Pancreas (tissue), 10 donors: ENCODE data around the gene FAM131A. TPM values are rescaled to one million over a fixed set of nuclear protein-coding genes. Genes with fewer than 3 reads are reported as not detected.

Experiments used
- ATAC-seq, 4 donors: fragments of 200-7000 bp; cut with Tn5 transposase; one replicate each; pipeline versions ENCODE4 v1.8.0 to v1.9.1; 2020; ENCODE audit warnings: mild to moderate bottlenecking in 4 of 4, moderate library complexity in 4 of 4
- DNase-seq, 6 donors: peaks; one replicate each; pipeline ENCODE4 v3.0.0-alpha.2; 2020
- FAIRE-seq: peaks from 2 replicates; lab custom pipeline; 2012; peaks lifted over from hg19 to GRCh38; lab: Jason Lieb, UNC
- H3K27ac ChIP-seq, 4 donors: fragments of 200-600 bp; sonication (generic); 1 replicate in 3 of 4; 2 replicates in 1 of 4; pipeline versions ENCODE4 v1.5.0 to v1.8.0; 2020
- H3K27me3 ChIP-seq, 4 donors: fragments of 200-600 bp; one replicate each; pipeline ENCODE4 v1.8.0; 2021
- H3K36me3 ChIP-seq, 3 donors: fragments of 200-600 bp; sonication (generic) in 1 of 3; one replicate each; pipeline versions ENCODE4 v1.5.0 to v1.8.0; 2020 to 2021
- H3K4me1 ChIP-seq, 3 donors: fragments of 200-600 bp; one replicate each; pipeline ENCODE4 v1.8.0; 2021
- H3K4me3 ChIP-seq, 4 donors: fragments of 200-600 bp; sonication (generic) in 2 of 4; one replicate each; pipeline versions ENCODE4 v1.5.0 to v1.8.0; 2020 to 2021
- H3K9me3 ChIP-seq, 4 donors: fragments of 200-600 bp; one replicate each; pipeline ENCODE4 v1.8.0; 2021
- WGBS, 2 donors: extraction: QIAGEN DNeasy Blood & Tissue Kit; methylation state at CpG; one replicate each; pipeline ENCODE4 v1.1.7; 2013; 5-methylcytosine and 5-hydroxymethylcytosine counted together
- intact Hi-C, 3 donors: fragments of 100-400 bp; cut with DNase I; formaldehyde crosslinking; loops; one replicate each; pipeline versions ENCODE4 v1.11.1 to v1.14.2; 2022
- polyA plus RNA-seq, 2 donors: library from polyadenylated mRNA; stranded (reverse); fragments of 200-250 nt; gene quantifications; one replicate each; pipeline ENCODE4 v1.2.3, GENCODE V29; 2013
- total RNA-seq, 6 donors: library from RNA; stranded (reverse); fragmentation: NEBNext Ultra II Directional in 4 of 6; extraction: Animal tissue kit (Norgen Biotek cat#: 25700) in 4 of 6; gene quantifications; one replicate each; pipeline versions ENCODE4 v1.2.1 to v1.2.4, GENCODE V29; 2021 to 2023
- TF ChIP-seq, protein P1 (sequence below), 4 donors: fragments of 200-600 bp; sonication (generic) in 3 of 4; IDR thresholded peaks; one replicate each; pipeline versions ENCODE4 v1.5.0 to v1.8.0; 2021; ENCODE audit warnings: antibody characterized with exemption in 4 of 4
- donor health status: healthy with polysubstance abuse.
- donor health status: DM: no; HTN: no; CAD: no; lungs with moderate emphysema.
- donor health status: DM: no; HTN: no; CAD: no.
- donor health status: control.
- donor health status: control.
- donor health status: Bipolar disorder and iron deficiency.
- donor health status: DM: yes; HTN: yes; CAD: no.
- donor health status: DM: no; HTN: no; CAD: no.
- donor health status: DM: no; HTN: no; CAD: no.
- donor health status: DM: yes; HTN: yes; CAD: no.

Gene FAM131A
- total and polyA plus RNA-seq, 8 donors, result 4.0 to 22.5 (median 7.9) TPM

DNA sequence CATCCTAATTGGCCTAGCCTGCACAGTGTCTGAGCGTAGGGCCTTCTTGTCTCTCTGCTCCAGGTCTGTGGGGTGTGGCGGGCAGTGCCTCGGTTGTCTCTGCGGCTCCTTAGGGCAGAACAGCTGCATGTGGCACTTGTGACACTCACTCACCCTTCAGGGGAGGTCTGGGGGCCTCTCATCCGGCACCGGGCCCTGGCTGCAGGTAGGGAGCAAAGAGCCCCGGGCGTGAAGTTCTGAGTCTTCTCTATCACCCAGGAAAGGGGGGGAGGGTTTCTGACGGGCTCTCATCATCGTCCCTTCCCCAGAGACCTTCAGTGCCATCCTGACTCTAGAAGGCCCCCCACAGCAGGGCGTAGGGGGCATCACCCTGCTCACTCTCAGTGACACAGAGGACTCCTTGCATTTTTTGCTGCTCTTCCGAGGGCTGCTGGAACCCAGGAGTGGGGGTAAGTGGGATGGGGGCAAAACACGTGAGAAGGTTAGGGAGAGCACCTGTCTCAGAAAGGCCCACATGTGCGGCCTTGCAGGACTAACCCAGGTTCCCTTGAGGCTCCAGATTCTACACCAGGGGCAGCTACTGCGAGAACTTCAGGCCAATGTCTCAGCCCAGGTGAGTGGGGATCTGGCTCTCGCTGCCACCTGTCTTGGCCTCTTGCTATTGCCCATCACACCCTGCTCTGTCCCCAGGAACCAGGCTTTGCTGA is 45.1 kb downstream of the FAM131A start:
- Histone ChIP-seq H3K9me3 (no peaks in the 10 kb centered on the region), H3K27me3 (no peaks in the 10 kb centered on the region), H3K27ac (no peak overlapping the region), H3K36me3 (no peaks in the 10 kb centered on the region), H3K4me3 (no peak overlapping the region), H3K4me1 (peaks cover 6 to 11% (median 7%) of the 10 kb centered on the region in 3 donors)
- FAIRE-seq (no peak), ATAC-seq (no peak), DNase-seq (peak in 1 of 6 donors; percentile 44)
- TF ChIP-seq, protein P1, sequence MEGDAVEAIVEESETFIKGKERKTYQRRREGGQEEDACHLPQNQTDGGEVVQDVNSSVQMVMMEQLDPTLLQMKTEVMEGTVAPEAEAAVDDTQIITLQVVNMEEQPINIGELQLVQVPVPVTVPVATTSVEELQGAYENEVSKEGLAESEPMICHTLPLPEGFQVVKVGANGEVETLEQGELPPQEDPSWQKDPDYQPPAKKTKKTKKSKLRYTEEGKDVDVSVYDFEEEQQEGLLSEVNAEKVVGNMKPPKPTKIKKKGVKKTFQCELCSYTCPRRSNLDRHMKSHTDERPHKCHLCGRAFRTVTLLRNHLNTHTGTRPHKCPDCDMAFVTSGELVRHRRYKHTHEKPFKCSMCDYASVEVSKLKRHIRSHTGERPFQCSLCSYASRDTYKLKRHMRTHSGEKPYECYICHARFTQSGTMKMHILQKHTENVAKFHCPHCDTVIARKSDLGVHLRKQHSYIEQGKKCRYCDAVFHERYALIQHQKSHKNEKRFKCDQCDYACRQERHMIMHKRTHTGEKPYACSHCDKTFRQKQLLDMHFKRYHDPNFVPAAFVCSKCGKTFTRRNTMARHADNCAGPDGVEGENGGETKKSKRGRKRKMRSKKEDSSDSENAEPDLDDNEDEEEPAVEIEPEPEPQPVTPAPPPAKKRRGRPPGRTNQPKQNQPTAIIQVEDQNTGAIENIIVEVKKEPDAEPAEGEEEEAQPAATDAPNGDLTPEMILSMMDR (IDR thresholded peaks at IDR 0.05), result no peak
- intact Hi-C loops, result loop anchor here in 1 of 3 donors (10.0 kb wide), 1 partner anchor 152 kb away; no protein-coding TSS in a partner anchor
- WGBS, 2 donors, result 93 to 96% methylated on average over 16 of the region's 16 CpGs

DNA sequence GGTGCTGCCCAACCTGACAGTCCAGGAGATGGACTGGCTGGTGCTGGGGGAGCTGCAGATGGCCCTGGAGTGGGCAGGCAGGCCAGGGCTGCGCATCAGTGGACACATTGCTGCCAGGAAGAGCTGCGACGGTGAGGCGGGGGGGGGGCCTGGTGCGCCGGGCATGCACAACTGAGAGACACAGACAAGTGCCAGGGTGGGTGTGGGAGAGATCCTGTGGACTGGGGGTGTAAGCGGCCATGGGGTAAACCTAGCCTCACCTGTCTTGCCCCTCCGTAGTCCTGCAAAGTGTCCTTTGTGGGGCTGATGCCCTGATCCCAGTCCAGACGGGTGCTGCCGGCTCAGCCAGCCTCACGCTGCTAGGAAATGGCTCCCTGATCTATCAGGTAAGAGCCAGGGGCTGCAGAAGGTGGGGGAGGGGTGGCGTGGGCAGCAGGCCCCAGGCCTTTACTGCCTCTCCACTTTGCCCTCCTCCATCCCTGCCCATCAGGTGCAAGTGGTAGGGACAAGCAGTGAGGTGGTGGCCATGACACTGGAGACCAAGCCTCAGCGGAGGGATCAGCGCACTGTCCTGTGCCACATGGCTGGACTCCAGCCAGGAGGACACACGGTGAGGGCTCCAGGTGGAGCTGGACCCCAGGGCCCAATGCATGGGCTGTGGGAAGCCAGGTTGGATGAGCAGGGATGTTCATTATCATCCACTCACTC is 45.8 kb downstream of the FAM131A start:
- no peaks in the 10 kb centered on the region for H3K36me3 ChIP-seq
- intact Hi-C loops, result loop anchor here in 1 of 3 donors (10.0 kb wide), 1 partner anchor 152 kb away; no protein-coding TSS in a partner anchor
- TF ChIP-seq, protein P1 (IDR thresholded peaks at IDR 0.05), result no peak
- H3K9me3 ChIP-seq, result no peaks in the 10 kb centered on the region
- no peak for ATAC-seq
- no peak overlapping the region for H3K4me3 ChIP-seq
- DNase-seq, result peak in 1 of 6 donors; percentile 67
- peaks cover 0 to 6% (median 0%) of the 10 kb centered on the region in 3 donors for H3K4me1 ChIP-seq
- H3K27ac ChIP-seq, result no peak overlapping the region
- no peak for FAIRE-seq
- WGBS, 2 donors, result 92 to 98% methylated on average over 15 of the region's 15 CpGs
- no peaks in the 10 kb centered on the region for H3K27me3 ChIP-seq

DNA sequence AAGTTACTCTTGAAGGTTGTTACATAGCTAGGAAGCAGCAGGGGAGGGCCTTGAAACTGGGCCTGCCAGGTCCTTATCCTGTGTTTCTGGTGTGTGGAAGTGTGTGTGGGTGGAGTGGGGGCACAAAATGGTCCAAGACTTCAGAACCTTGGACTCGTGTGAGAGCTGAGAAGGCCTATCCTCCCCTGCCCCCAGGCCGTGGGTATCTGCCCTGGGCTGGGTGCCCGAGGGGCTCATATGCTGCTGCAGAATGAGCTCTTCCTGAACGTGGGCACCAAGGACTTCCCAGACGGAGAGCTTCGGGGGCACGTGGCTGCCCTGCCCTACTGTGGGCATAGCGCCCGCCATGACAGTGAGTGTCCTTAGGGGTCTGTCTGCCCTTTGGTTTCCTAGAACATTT is 46.9 kb downstream of the FAM131A start:
- no peak for ATAC-seq
- no peaks in the 10 kb centered on the region for H3K36me3 ChIP-seq
- no peaks in the 10 kb centered on the region for H3K9me3 ChIP-seq
- no peak overlapping the region for H3K27ac ChIP-seq
- H3K27me3 ChIP-seq, result no peaks in the 10 kb centered on the region
- H3K4me1 ChIP-seq, result peaks cover 0 to 3% (median 0%) of the 10 kb centered on the region in 3 donors
- no peak for FAIRE-seq
- TF ChIP-seq, protein P1 (IDR thresholded peaks at IDR 0.05), result no peak
- 82 to 86% methylated on average over 9 of the region's 9 CpGs for WGBS, 2 donors
- no peak overlapping the region for H3K4me3 ChIP-seq
- intact Hi-C loops, result loop anchor here in 1 of 3 donors (10.0 kb wide), 1 partner anchor 150 kb away; no protein-coding TSS in a partner anchor
- DNase-seq, result no peak

DNA sequence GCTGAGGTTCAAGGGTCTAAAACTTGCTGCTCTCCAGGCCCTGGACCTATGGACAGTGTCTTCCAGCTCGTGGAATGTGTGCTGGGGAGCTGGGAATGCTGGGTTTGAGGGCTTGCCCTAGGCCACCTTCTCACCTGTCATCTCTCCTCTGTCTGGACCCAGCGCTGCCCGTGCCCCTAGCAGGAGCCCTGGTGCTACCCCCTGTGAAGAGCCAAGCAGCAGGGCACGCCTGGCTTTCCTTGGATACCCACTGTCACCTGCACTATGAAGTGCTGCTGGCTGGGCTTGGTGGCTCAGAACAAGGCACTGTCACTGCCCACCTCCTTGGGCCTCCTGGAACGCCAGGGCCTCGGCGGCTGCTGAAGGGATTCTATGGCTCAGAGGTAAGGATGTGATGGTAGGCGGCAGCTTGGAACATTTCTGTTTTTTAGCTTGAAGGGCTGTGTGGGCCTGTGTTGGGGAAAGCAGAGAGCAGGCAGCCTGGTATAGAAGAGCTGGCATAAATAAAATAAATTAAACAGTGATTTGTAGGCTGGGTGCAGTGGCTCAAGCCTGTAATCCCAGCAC is 47.5 kb downstream of the FAM131A start:
- intact Hi-C loops, result loop anchor here in 1 of 3 donors (10.0 kb wide), 1 partner anchor 150 kb away; no protein-coding TSS in a partner anchor
- Histone ChIP-seq H3K9me3 (no peaks in the 10 kb centered on the region), H3K36me3 (no peaks in the 10 kb centered on the region), H3K27ac (no peak overlapping the region), H3K4me1 (peaks cover 0 to 3% (median 0%) of the 10 kb centered on the region in 3 donors), H3K4me3 (no peak overlapping the region), H3K27me3 (no peaks in the 10 kb centered on the region)
- TF ChIP-seq, protein P1 (IDR thresholded peaks at IDR 0.05), result no peak
- DNase-seq (peak in 1 of 6 donors; percentile 50), ATAC-seq (no peak), FAIRE-seq (no peak)
- WGBS, 2 donors, result 93% methylated on average over 8 of the region's 8 CpGs
